HEK293 (cell line): Measurements from ENCODE around the gene IGFBP5.
A peak's percentile ranks its signal among the peaks of the same experiment; 100 is the strongest.

Experiments used
- CTCF ChIA-PET: fragments of 350-600 bp; formaldehyde crosslinking; extraction: SDS; loops from one replicate; lab custom pipeline; 2021; ENCODE audit warnings: antibody characterized with exemption; lab: Yijun Ruan, JAX
- POLR2A ChIA-PET: fragments of 300-600 bp; formaldehyde crosslinking; extraction: SDS; loops from one replicate; lab custom pipeline; 2020; ENCODE audit warnings: antibody characterized with exemption, inconsistent platforms; lab: Yijun Ruan, JAX
- H3K27ac ChIP-seq: fragments of 200-500 bp; sonication (Bioruptor generic); 2 replicates; pipeline ENCODE4 v1.5.1; 2014; ENCODE audit warnings: low read depth, low read length, control low read depth, inconsistent platforms; ENCODE audit errors: extremely low read depth
- H3K36me3 ChIP-seq, 2 experiments: fragments of 200-500 bp in 1 of 2; sonication (Bioruptor generic) in 1 of 2; 1 replicate in 1 of 2; 2 replicates in 1 of 2; pipeline ENCODE4 v1.5.1; 2014 to 2017; ENCODE audit warnings: inconsistent platforms in 2 of 2, low read length in 2 of 2; ENCODE audit not compliant: control insufficient read depth in 2 of 2, insufficient read depth in 1 of 2
- H3K4me1 ChIP-seq: fragments of 200-500 bp; sonication (Bioruptor generic); 2 replicates; pipeline ENCODE4 v1.5.1; 2014; ENCODE audit warnings: mild to moderate bottlenecking, low read length, inconsistent platforms; ENCODE audit not compliant: control insufficient read depth, insufficient read depth
- H3K4me3 ChIP-seq: 2 replicates; pipeline ENCODE4 v1.5.1; 2011; ENCODE audit warnings: low read depth, mild to moderate bottlenecking, control low read depth, low read length, moderate library complexity
- H3K9me3 ChIP-seq: fragments of 200-500 bp; sonication (Bioruptor generic); 2 replicates; pipeline ENCODE4 v1.5.1; 2014; ENCODE audit warnings: low read depth, low read length, inconsistent platforms; ENCODE audit not compliant: control insufficient read depth, insufficient read depth
- BCL11B ChIP-seq: fragments of 450-650 bp; formaldehyde crosslinking; IDR thresholded peaks from 2 replicates; pipeline ENCODE4 v1.5.1; 2016; ENCODE audit warnings: low read depth, missing biosample characterization, missing genetic modification characterization
- CTCF ChIP-seq: fragments of 450-650 bp; formaldehyde crosslinking; IDR thresholded peaks from 2 replicates; pipeline ENCODE4 v1.5.1; 2016; ENCODE audit warnings: missing biosample characterization, missing genetic modification characterization
- GLI4 ChIP-seq: fragments of 450-650 bp; formaldehyde crosslinking; IDR thresholded peaks from 2 replicates; pipeline ENCODE4 v1.5.1; 2016; ENCODE audit warnings: missing biosample characterization, missing genetic modification characterization
- GLIS2 ChIP-seq: fragments of 450-650 bp; formaldehyde crosslinking; IDR thresholded peaks from 2 replicates; pipeline ENCODE4 v1.5.1; 2016; ENCODE audit warnings: missing biosample characterization, missing genetic modification characterization
- KLF8 ChIP-seq: fragments of 450-650 bp; formaldehyde crosslinking; IDR thresholded peaks from 2 replicates; pipeline ENCODE4 v1.5.1; 2016; ENCODE audit warnings: missing biosample characterization, missing genetic modification characterization
- PRDM1 ChIP-seq: fragments of 450-650 bp; formaldehyde crosslinking; IDR thresholded peaks from 2 replicates; pipeline ENCODE4; 2016; ENCODE audit warnings: missing biosample characterization, missing genetic modification characterization
- REST ChIP-seq: fragments of 450-650 bp; formaldehyde crosslinking; IDR thresholded peaks from 2 replicates; pipeline ENCODE4 v1.5.1; 2016; ENCODE audit warnings: missing biosample characterization, missing genetic modification characterization
- SP7 ChIP-seq: fragments of 450-650 bp; formaldehyde crosslinking; IDR thresholded peaks from 2 replicates; pipeline ENCODE4 v1.5.1; 2016; ENCODE audit warnings: missing biosample characterization, missing genetic modification characterization
- ZBTB11 ChIP-seq: fragments of 450-650 bp; formaldehyde crosslinking; conservative IDR thresholded peaks from 2 replicates; pipeline ENCODE4 v1.5.1; 2016; ENCODE audit warnings: low read depth, missing biosample characterization, missing genetic modification characterization
- ZBTB20 ChIP-seq: fragments of 450-650 bp; formaldehyde crosslinking; IDR thresholded peaks from 2 replicates; pipeline ENCODE4 v1.5.1; 2016; ENCODE audit warnings: missing biosample characterization, missing genetic modification characterization
- ZBTB21 ChIP-seq: fragments of 450-650 bp; formaldehyde crosslinking; IDR thresholded peaks from 2 replicates; pipeline ENCODE4 v1.5.1; 2017; ENCODE audit warnings: missing biosample characterization, missing genetic modification characterization
- ZFHX2 ChIP-seq: fragments of 450-650 bp; formaldehyde crosslinking; conservative IDR thresholded peaks from 2 replicates; pipeline ENCODE4 v1.5.1; 2016; ENCODE audit warnings: missing biosample characterization, missing genetic modification characterization
- ZNF23 ChIP-seq: fragments of 450-650 bp; formaldehyde crosslinking; IDR thresholded peaks from 2 replicates; pipeline ENCODE4 v1.5.1; 2016; ENCODE audit warnings: missing biosample characterization, missing genetic modification characterization, borderline replicate concordance
- ZNF239 ChIP-seq: fragments of 450-650 bp; formaldehyde crosslinking; IDR thresholded peaks from 2 replicates; pipeline ENCODE4 v1.5.1; 2016; ENCODE audit warnings: missing biosample characterization, missing genetic modification characterization
- ZNF335 ChIP-seq: fragments of 450-650 bp; formaldehyde crosslinking; conservative IDR thresholded peaks from 2 replicates; pipeline ENCODE4 v1.5.1; 2016; ENCODE audit warnings: missing biosample characterization, missing genetic modification characterization
- ZNF362 ChIP-seq: fragments of 450-650 bp; formaldehyde crosslinking; IDR thresholded peaks from 2 replicates; pipeline ENCODE4 v1.5.1; 2016; ENCODE audit warnings: missing biosample characterization, missing genetic modification characterization
- ZNF394 ChIP-seq: fragments of 450-650 bp; formaldehyde crosslinking; IDR thresholded peaks from 2 replicates; pipeline ENCODE4 v1.5.1; 2016; ENCODE audit warnings: missing biosample characterization, missing genetic modification characterization, mild to moderate bottlenecking, moderate library complexity, borderline replicate concordance
- ZNF423 ChIP-seq: fragments of 450-650 bp; formaldehyde crosslinking; IDR thresholded peaks from 2 replicates; pipeline ENCODE4 v1.5.1; 2016; ENCODE audit warnings: missing biosample characterization, missing genetic modification characterization
- ZNF558 ChIP-seq: fragments of 450-650 bp; formaldehyde crosslinking; IDR thresholded peaks from 2 replicates; pipeline ENCODE4 v1.5.1; 2016; ENCODE audit warnings: missing biosample characterization, missing genetic modification characterization
- ZNF600 ChIP-seq: fragments of 450-650 bp; formaldehyde crosslinking; IDR thresholded peaks from 2 replicates; pipeline ENCODE4 v1.5.1; 2016; ENCODE audit warnings: missing biosample characterization, missing genetic modification characterization
- ZNF785 ChIP-seq: fragments of 450-650 bp; formaldehyde crosslinking; IDR thresholded peaks from 2 replicates; pipeline ENCODE4 v1.5.1; 2016; ENCODE audit warnings: missing biosample characterization, missing genetic modification characterization

The IGFBP5 gene

GRCh38 chr2:216634370-216635148, 60.8 kb downstream of the IGFBP5 start:
- POLR2A ChIA-PET: interaction anchor here (0.5 to 0.9 kb wide), 2 partner anchors 15 to 298 kb away, joined by 3 to 4 read pairs; no protein-coding TSS in a partner anchor
- H3K4me1 ChIP-seq: peaks cover 19% of the 10 kb centered on the region
- CTCF ChIA-PET: interaction anchor here (1.1 to 1.4 kb wide), 2 partner anchors 48 to 115 kb away, joined by 4 to 6 read pairs; no protein-coding TSS in a partner anchor
- no peak overlapping the region for H3K27ac ChIP-seq
- H3K9me3 ChIP-seq: no peaks in the 10 kb centered on the region
- H3K36me3 ChIP-seq: no peaks in the 10 kb centered on the region; a peak in 1 of 3 replicates
- peak overlapping the region; percentile 53 for H3K4me3 ChIP-seq
- peak; percentile 51; the same call in 1 of the 2 replicates for TF ChIP-seq ZBTB20 (tag by site-specific recombination)
- no peak for TF ChIP-seq SP7 (tag by site-specific recombination)
- peak; percentile 11; the same call in 1 of the 2 replicates for TF ChIP-seq GLIS2
- 0 out of 2 replicates have a peak, but pooled peaks have one; percentile 6 for TF ChIP-seq PRDM1 (tag by site-specific recombination)
- no peak for TF ChIP-seq ZNF785
- 0 out of 2 replicates have a peak, but pooled peaks have one; percentile 36 for TF ChIP-seq ZNF423 (tag by site-specific recombination)
- no peak for TF ChIP-seq ZNF239
- peak; percentile 77 for TF ChIP-seq ZNF335 (tag by site-specific recombination)

- peak overlapping the region; percentile 56; the same call in 1 of the 2 replicates for H3K27ac ChIP-seq
- H3K4me1 ChIP-seq: peaks cover 19% of the 10 kb centered on the region
- ChIA-PET POLR2A (interaction anchor here (0.9 kb wide), 1 partner anchor 14 kb away, joined by 3 read pairs; no protein-coding TSS in a partner anchor), CTCF (interaction anchor here (1.1 kb wide), 1 partner anchor 114 kb away, joined by 4 read pairs; no protein-coding TSS in a partner anchor)
- H3K36me3 ChIP-seq: no peaks in the 10 kb centered on the region; a peak in 1 of 3 replicates
- H3K4me3 ChIP-seq: peak overlapping the region; percentile 53
- no peaks in the 10 kb centered on the region for H3K9me3 ChIP-seq
- TF ChIP-seq ZNF394 (tag by site-specific recombination) (no peak; the same call in 1 of the 2 replicates), ZNF600 (tag by site-specific recombination) (peak; percentile 71), GLIS2 (peak; percentile 56; the same call in 1 of the 2 replicates), ZBTB21 (no peak), REST (tag by site-specific recombination) (no peak), GLI4 (tag by site-specific recombination) (no peak), BCL11B (no peak), ZBTB11 (tag by site-specific recombination) (peak; percentile 80), ZNF362 (tag by site-specific recombination) (no peak), CTCF (peak; percentile 56; the same call in 1 of the 2 replicates), ZNF558 (tag by site-specific recombination) (no peak), ZFHX2 (tag by site-specific recombination) (no peak), KLF8 (no peak), SP7 (tag by site-specific recombination) (no peak), ZNF335 (tag by site-specific recombination) (peak; percentile 88), ZNF23 (tag by site-specific recombination) (no peak)
Observed at GRCh38 chr2:216633616-216634369, 61.6 kb downstream of the IGFBP5 start.
